WI38 (cell line): ENCODE results near the gene BCLAF1.
A peak's percentile ranks its signal among the peaks of the same experiment; 100 is the strongest.

Source experiments
- H3K4me3 ChIP-seq: 2 replicates; pipeline ENCODE4 v1.5.1; 2011; ENCODE audit warnings: low read depth, mild to moderate bottlenecking, control low read depth, low read length
- TF ChIP-seq, protein P1 (sequence below): IDR thresholded peaks from 2 replicates; pipeline ENCODE4 v1.5.1; 2012; ENCODE audit warnings: low read depth, mild to moderate bottlenecking, control low read depth, low read length

BCLAF1 gene, protein sequence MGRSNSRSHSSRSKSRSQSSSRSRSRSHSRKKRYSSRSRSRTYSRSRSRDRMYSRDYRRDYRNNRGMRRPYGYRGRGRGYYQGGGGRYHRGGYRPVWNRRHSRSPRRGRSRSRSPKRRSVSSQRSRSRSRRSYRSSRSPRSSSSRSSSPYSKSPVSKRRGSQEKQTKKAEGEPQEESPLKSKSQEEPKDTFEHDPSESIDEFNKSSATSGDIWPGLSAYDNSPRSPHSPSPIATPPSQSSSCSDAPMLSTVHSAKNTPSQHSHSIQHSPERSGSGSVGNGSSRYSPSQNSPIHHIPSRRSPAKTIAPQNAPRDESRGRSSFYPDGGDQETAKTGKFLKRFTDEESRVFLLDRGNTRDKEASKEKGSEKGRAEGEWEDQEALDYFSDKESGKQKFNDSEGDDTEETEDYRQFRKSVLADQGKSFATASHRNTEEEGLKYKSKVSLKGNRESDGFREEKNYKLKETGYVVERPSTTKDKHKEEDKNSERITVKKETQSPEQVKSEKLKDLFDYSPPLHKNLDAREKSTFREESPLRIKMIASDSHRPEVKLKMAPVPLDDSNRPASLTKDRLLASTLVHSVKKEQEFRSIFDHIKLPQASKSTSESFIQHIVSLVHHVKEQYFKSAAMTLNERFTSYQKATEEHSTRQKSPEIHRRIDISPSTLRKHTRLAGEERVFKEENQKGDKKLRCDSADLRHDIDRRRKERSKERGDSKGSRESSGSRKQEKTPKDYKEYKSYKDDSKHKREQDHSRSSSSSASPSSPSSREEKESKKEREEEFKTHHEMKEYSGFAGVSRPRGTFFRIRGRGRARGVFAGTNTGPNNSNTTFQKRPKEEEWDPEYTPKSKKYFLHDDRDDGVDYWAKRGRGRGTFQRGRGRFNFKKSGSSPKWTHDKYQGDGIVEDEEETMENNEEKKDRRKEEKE

DNA sequence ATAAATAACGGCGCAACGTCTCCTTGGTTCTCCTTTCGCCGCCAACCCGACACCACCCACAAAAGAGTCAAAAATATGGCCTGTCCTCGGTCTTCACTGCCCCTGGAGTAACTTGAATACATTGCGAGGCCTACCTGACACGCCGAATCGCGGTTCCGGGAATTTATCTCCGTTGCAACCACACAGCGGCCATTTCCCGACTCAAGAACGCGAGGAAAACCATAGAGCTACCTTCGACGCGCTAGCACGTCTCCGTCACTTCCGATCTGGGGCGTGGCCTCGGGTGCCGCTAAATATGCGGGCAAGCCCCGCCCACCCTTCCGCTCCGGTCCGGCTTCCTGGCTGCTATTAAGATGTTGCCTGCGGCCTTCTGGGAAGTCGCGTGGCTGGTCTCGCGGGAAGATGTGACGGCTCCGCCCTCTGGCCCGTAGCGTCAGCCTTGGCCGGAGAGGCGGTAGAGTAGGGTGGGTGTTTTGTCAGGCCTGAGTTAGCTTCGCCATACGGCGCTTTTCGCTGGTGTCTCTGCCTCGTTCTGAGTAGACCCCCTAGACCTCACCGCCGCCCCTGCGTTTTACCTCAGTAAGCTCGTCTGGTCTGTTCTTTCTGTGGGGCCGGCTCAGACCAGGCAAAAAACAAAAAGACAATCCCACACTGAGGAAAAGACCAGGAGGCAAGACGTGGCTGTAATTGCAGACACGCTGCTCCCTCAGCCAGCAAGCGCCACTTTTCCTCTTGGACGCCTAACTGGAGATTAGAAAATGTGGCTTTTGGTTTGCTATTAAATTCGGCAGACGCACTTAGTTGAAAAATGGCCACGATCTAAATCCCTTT is at the start of gene BCLAF1:
TSS of gene BCLAF1 (minus strand) at position 268 of the 831 bp plus-strand sequence. CDS start 9,980 bp downstream, outside the sequence.
- H3K4me3 ChIP-seq: peak within 1 kb of the TSS; percentile 98
- TF ChIP-seq, protein P1, sequence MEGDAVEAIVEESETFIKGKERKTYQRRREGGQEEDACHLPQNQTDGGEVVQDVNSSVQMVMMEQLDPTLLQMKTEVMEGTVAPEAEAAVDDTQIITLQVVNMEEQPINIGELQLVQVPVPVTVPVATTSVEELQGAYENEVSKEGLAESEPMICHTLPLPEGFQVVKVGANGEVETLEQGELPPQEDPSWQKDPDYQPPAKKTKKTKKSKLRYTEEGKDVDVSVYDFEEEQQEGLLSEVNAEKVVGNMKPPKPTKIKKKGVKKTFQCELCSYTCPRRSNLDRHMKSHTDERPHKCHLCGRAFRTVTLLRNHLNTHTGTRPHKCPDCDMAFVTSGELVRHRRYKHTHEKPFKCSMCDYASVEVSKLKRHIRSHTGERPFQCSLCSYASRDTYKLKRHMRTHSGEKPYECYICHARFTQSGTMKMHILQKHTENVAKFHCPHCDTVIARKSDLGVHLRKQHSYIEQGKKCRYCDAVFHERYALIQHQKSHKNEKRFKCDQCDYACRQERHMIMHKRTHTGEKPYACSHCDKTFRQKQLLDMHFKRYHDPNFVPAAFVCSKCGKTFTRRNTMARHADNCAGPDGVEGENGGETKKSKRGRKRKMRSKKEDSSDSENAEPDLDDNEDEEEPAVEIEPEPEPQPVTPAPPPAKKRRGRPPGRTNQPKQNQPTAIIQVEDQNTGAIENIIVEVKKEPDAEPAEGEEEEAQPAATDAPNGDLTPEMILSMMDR: no peak

DNA sequence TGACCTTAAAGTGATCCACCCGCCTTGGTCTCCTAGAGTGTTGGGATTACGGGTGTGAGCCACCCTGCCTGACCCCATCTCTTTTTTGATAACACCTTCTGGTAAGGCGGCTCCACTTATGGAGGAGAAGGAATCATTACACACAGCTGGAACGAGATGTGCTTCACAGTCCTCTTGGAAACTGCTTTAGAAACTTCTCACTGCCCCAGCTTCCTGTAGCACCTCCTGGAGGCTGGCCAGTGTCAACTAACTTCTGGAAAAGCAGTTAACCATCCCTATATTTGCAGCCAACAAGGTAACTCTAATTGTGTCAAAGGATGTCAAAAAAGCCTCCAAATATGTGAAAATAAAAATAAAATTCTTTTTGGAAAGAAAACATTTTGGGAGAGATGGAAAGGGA is 48.8 kb upstream of the BCLAF1 start:
- no peak overlapping the region for H3K4me3 ChIP-seq
- TF ChIP-seq, protein P1: no peak

DNA sequence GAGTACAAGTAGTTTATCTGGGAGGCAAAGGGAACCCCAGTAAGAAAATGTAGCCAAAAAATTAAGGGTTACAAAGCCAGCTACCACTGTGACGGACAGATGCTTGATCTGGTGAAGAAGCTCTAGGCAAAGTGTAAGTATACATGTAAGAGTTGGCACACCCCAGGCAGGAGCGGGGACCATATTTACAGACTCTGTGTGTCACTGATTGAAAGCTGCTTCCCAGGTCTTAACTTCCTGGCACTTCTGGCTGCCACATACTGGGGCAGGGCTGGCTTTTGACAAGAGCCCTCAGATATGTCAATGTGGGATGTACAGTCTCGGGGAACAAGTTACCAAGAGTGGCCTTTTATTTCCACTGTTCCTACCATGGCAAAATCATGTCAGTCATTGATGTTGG is 48.0 kb upstream of the BCLAF1 start:
- TF ChIP-seq, protein P1: no peak
- H3K4me3 ChIP-seq: no peak overlapping the region

DNA sequence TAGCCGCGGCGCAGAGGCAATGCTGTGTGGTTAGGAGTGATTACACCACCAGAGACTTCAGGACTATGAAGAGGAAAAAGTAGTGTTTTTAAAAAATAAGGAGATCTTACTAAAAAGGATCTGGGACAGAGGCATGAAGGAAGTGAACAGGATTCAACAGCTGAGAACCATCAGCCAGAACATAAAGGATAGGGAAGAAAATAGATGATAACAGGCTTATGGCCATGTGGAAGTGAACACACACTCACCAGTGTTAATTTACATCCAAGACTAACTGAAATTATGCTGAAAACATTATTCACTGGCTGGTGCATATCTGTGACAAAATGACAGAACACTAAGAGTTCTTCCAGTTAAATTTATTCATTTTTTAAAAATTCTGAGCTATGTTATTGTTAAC is 47.5 kb upstream of the BCLAF1 start:
- TF ChIP-seq, protein P1: no peak
- no peak overlapping the region for H3K4me3 ChIP-seq

DNA sequence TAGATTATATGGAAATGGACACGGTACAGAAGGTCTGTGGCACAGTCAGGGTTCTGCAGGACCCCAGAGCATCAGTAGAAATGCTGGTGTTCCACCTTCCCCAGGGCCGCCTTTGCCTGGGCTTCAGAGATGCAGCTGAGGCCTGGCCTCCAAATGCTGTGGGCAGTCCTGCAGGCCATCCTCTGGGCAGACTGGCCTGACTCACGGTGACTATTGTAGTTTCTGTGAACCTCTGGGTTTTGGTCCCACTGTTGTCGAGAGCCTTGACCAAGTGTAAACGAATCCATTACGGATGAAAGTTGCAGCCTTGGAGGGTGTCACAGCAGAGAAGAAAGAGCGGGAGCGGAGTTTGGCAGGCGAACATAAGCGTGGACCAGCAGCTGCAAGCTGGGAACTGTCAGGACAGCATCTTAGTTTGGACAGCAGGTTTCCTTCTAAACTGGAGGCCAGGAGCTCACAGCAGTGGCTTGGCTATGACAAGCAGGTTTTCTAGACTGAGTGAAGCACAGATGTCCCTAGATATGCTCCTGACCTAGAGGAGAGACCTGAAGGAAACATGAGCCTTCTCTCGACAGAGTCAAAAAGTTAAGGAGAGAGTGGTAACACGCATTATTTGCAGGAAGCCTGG is 46.2 kb upstream of the BCLAF1 start:
- H3K4me3 ChIP-seq: no peak overlapping the region
- TF ChIP-seq, protein P1: no peak

DNA sequence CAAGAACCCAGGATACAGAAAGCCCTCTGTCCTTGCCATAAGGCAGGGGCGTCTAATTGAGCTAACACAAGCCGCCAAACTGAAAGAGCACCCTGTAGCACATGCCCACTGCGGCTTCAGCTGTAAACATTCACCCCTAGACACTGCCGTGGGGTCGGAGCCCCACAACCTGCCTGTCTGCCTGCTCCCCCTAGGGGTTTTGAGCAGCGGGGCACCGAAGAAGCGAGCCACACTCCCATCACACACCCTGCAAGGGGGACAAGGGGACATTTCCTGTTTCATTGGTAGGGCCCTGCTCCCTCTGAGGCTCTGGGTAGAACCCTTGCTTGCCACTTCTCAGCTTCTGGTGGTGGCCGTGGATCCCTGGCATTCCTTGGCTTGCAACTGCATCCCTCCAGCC is 45.2 kb upstream of the BCLAF1 start:
- no peak overlapping the region for H3K4me3 ChIP-seq
- TF ChIP-seq, protein P1: no peak
